Small intestine (tissue), 7 donors: ENCODE measurements around the gene APP. TPM values are rescaled to one million over a fixed set of nuclear protein-coding genes. Genes with fewer than 3 reads are reported as not detected.

ENCODE experiments used
- DNase-seq, 2 donors: peaks; one replicate each; pipeline versions ENCODE4 v3.0.0 to v3.0.0-alpha.2; 2013
- FAIRE-seq: peaks from 2 replicates; lab custom pipeline; 2012; peaks lifted over from hg19 to GRCh38; lab: Jason Lieb, UNC
- H3K27ac ChIP-seq, 3 donors: one replicate each; pipeline ENCODE4 v1.5.1; 2013; ENCODE audit warnings: low read length in 2 of 3, mild to moderate bottlenecking in 2 of 3, control low read depth in 1 of 3, inconsistent platforms in 1 of 3, low read depth in 1 of 3, moderate library complexity in 1 of 3
- H3K27me3 ChIP-seq, 3 donors: one replicate each; pipeline ENCODE4 v1.6.1; 2013; ENCODE audit warnings: low read length in 3 of 3, inconsistent platforms in 1 of 3; ENCODE audit not compliant: control insufficient read depth in 3 of 3, insufficient read depth in 3 of 3
- H3K36me3 ChIP-seq, 3 donors: one replicate each; pipeline ENCODE4 v1.6.1; 2013; ENCODE audit warnings: low read length in 3 of 3, inconsistent platforms in 1 of 3, low read depth in 1 of 3, mild to moderate bottlenecking in 1 of 3, moderate library complexity in 1 of 3; ENCODE audit not compliant: control insufficient read depth in 3 of 3, insufficient read depth in 2 of 3
- H3K4me1 ChIP-seq, 3 donors: one replicate each; pipeline ENCODE4 v1.6.1; 2013; ENCODE audit warnings: low read length in 2 of 3, inconsistent platforms in 1 of 3, low read depth in 1 of 3, mild to moderate bottlenecking in 1 of 3, moderate library complexity in 1 of 3; ENCODE audit not compliant: control insufficient read depth in 3 of 3, insufficient read depth in 2 of 3
- H3K4me3 ChIP-seq, 3 donors: one replicate each; pipeline ENCODE4 v1.5.1; 2013; ENCODE audit warnings: low read length in 3 of 3, control low read depth in 1 of 3, inconsistent platforms in 1 of 3, low read depth in 1 of 3, mild to moderate bottlenecking in 1 of 3, moderate library complexity in 1 of 3
- H3K9me3 ChIP-seq, 2 donors: one replicate each; pipeline ENCODE4 v1.6.1; 2013; ENCODE audit warnings: low read depth in 1 of 2, low read length in 1 of 2; ENCODE audit not compliant: control insufficient read depth in 2 of 2, insufficient read depth in 1 of 2
- whole genome bisulfite sequencing, 3 donors: extraction: QIAGEN DNeasy Blood & Tissue Kit; methylation state at CpG; one replicate each; pipeline ENCODE4 v1.1.7; 2013; 5-methylcytosine and 5-hydroxymethylcytosine counted together
- polyA plus RNA-seq, 4 donors: library from polyadenylated mRNA; stranded (reverse) in 3 of 4; unstranded in 1 of 4; fragments of 200-250 nt in 3 of 4; fragments of 120-200 nt in 1 of 4; gene quantifications; one replicate each; pipeline versions ENCODE4 v1.2.1 to v1.2.3, GENCODE V29; 2013
- donor health status: healthy with polysubstance abuse.
- donor health status: control.
- donor health status: control.
- donor health status: Bipolar disorder and iron deficiency.
- donor health status: healthy.

The APP gene
- polyA plus RNA-seq, 4 donors = 28.6 to 319 (median 124) TPM

GRCh38 chr21:25887166-25887565, 283.4 kb downstream of the APP start:
- Histone ChIP-seq H3K27ac (no peak overlapping the region), H3K36me3 (peaks cover 0 to 22% (median 0%) of the 10 kb centered on the region in 3 donors), H3K4me1 (peaks cover 0 to 6% (median 0%) of the 10 kb centered on the region in 3 donors), H3K27me3 (no peaks in the 10 kb centered on the region), H3K9me3 (no peaks in the 10 kb centered on the region), H3K4me3 (no peak overlapping the region)
- no peak for DNase-seq
- WGBS, 3 donors = 89 to 93% (median 92%) methylated on average over 4 of the region's 4 CpGs
- no peak for FAIRE-seq

- H3K36me3 ChIP-seq = peaks cover 0 to 22% (median 0%) of the 10 kb centered on the region in 3 donors
- peaks cover 0 to 6% (median 0%) of the 10 kb centered on the region in 3 donors for H3K4me1 ChIP-seq
- H3K4me3 ChIP-seq = no peak overlapping the region
- H3K9me3 ChIP-seq = no peaks in the 10 kb centered on the region
- H3K27me3 ChIP-seq = no peaks in the 10 kb centered on the region
- FAIRE-seq = no peak
- 58 to 77% (median 71%) methylated on average over 7 of the region's 7 CpGs for WGBS, 3 donors
- no peak overlapping the region for H3K27ac ChIP-seq
- DNase-seq = no peak
Observed at GRCh38 chr21:25885880-25886279, 284.7 kb downstream of the APP start.

GRCh38 chr21:25885405-25885804, 285.2 kb downstream of the APP start:
- Histone ChIP-seq H3K27ac (no peak overlapping the region), H3K9me3 (no peaks in the 10 kb centered on the region), H3K4me1 (peaks cover 0 to 6% (median 0%) of the 10 kb centered on the region in 3 donors), H3K36me3 (peaks cover 0 to 21% (median under 1%) of the 10 kb centered on the region in 3 donors), H3K27me3 (no peaks in the 10 kb centered on the region), H3K4me3 (no peak overlapping the region)
- no peak for FAIRE-seq
- DNase-seq = no peak
- 63 to 77% (median 75%) methylated on average over 4 of the region's 4 CpGs for WGBS, 3 donors

GRCh38 chr21:25884311-25884710, 286.3 kb downstream of the APP start:
- H3K4me3 ChIP-seq = no peak overlapping the region
- peaks cover 0 to 15% (median 2%) of the 10 kb centered on the region in 3 donors for H3K36me3 ChIP-seq
- 72 to 81% (median 73%) methylated on average over 2 of the region's 2 CpGs for WGBS, 3 donors
- DNase-seq = peak in 1 of 2 donors; percentile 27
- H3K4me1 ChIP-seq = peaks cover 0 to 6% (median 0%) of the 10 kb centered on the region in 3 donors
- H3K27ac ChIP-seq = no peak overlapping the region
- H3K9me3 ChIP-seq = no peaks in the 10 kb centered on the region
- H3K27me3 ChIP-seq = no peaks in the 10 kb centered on the region
- FAIRE-seq = no peak

GRCh38 chr21:25881524-25882376, 288.8 kb downstream of the APP start:
- no peaks in the 10 kb centered on the region for H3K9me3 ChIP-seq
- H3K4me1 ChIP-seq = no peaks in the 10 kb centered on the region
- no peak overlapping the region for H3K27ac ChIP-seq
- H3K4me3 ChIP-seq = no peak overlapping the region
- DNase-seq (peak; percentile 58 to 79), FAIRE-seq (no peak)
- no peaks in the 10 kb centered on the region for H3K27me3 ChIP-seq
- WGBS, 3 donors = 58 to 63% (median 59%) methylated on average over 17 of the region's 17 CpGs
- peaks cover 0 to 4% (median 2%) of the 10 kb centered on the region in 3 donors for H3K36me3 ChIP-seq

- Histone ChIP-seq H3K36me3 (peaks cover 0 to 2% (median 0%) of the 10 kb centered on the region in 3 donors), H3K9me3 (no peaks in the 10 kb centered on the region), H3K4me3 (no peak overlapping the region), H3K4me1 (no peaks in the 10 kb centered on the region), H3K27ac (no peak overlapping the region), H3K27me3 (no peaks in the 10 kb centered on the region)
- WGBS, 3 donors = 84 to 88% (median 86%) methylated on average over 3 of the region's 3 CpGs
- DNase-seq (no peak), FAIRE-seq (no peak)
Observed at GRCh38 chr21:25879203-25879602, 291.4 kb downstream of the APP start.

- Histone ChIP-seq H3K27ac (no peak overlapping the region), H3K27me3 (no peaks in the 10 kb centered on the region), H3K4me1 (no peaks in the 10 kb centered on the region), H3K4me3 (no peak overlapping the region), H3K36me3 (peaks cover 0 to 2% (median 0%) of the 10 kb centered on the region in 3 donors), H3K9me3 (no peaks in the 10 kb centered on the region)
- FAIRE-seq (no peak), DNase-seq (peak in 1 of 2 donors; percentile 43)
- WGBS, 3 donors = 62 to 73% (median 73%) methylated on average over 3 of the region's 3 CpGs
Observed at GRCh38 chr21:25878344-25878743, 292.2 kb downstream of the APP start.

- Histone ChIP-seq H3K4me3 (no peak overlapping the region), H3K4me1 (no peaks in the 10 kb centered on the region), H3K36me3 (no peaks in the 10 kb centered on the region), H3K27me3 (no peaks in the 10 kb centered on the region), H3K27ac (no peak overlapping the region), H3K9me3 (no peaks in the 10 kb centered on the region)
- WGBS, 3 donors = 92 to 97% (median 97%) methylated on average over 4 of the region's 4 CpGs
- FAIRE-seq (no peak), DNase-seq (no peak)
Observed at GRCh38 chr21:25872271-25872670, 298.3 kb downstream of the APP start.
